ENCODE results near the gene PTPN1. TPM values are rescaled to one million over a fixed set of nuclear protein-coding genes. Genes with fewer than 3 reads are reported as not detected.

PTPN1 gene
- total RNA-seq, 1 donor = 45.3 TPM

DNA sequence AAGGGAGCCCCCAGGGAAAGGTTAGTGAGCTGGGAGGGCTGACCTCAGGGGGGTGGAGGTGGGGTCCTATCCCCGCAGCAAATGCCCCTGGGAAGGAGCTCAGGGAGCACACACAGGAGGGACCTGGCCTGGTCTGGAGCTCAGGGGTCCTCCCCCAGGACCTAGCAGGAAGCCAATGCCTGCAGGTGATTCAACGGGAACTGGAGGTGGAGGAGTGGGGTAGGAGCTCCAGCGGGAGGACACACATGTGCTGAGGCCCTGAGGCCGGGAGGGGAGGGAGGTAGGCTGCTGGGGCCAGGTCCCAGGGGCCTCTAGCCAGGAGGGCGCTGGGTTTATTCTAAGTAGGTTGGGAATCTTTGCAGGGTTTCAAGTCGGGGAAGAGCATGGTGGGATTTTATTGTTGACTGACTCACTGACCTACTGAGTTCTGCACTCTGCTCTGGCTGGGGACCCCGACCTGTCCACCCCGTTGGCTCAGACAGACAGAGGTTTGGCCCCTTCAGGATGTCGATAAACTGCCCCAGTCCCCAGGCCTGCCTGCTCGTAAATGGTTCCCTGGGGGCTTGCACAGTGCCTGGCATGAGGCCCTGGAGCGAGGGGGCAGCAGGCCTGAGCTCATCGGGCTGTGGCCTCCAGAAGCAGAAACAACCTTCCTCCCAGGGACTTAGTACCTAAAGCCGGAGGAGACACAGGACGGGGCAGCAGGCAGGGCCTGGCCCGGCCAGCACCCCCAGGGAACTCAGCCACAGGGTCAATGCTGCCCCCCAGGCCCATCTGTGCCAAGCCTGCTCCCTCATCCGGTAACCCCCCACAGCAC lies 118.9 kb downstream of the PTPN1 start:
- TF ChIP-seq, protein P1, sequence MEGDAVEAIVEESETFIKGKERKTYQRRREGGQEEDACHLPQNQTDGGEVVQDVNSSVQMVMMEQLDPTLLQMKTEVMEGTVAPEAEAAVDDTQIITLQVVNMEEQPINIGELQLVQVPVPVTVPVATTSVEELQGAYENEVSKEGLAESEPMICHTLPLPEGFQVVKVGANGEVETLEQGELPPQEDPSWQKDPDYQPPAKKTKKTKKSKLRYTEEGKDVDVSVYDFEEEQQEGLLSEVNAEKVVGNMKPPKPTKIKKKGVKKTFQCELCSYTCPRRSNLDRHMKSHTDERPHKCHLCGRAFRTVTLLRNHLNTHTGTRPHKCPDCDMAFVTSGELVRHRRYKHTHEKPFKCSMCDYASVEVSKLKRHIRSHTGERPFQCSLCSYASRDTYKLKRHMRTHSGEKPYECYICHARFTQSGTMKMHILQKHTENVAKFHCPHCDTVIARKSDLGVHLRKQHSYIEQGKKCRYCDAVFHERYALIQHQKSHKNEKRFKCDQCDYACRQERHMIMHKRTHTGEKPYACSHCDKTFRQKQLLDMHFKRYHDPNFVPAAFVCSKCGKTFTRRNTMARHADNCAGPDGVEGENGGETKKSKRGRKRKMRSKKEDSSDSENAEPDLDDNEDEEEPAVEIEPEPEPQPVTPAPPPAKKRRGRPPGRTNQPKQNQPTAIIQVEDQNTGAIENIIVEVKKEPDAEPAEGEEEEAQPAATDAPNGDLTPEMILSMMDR (IDR thresholded peaks at IDR 0.05; ENCODE audit: insufficient read depth, low read depth, low read length) = no peak

DNA sequence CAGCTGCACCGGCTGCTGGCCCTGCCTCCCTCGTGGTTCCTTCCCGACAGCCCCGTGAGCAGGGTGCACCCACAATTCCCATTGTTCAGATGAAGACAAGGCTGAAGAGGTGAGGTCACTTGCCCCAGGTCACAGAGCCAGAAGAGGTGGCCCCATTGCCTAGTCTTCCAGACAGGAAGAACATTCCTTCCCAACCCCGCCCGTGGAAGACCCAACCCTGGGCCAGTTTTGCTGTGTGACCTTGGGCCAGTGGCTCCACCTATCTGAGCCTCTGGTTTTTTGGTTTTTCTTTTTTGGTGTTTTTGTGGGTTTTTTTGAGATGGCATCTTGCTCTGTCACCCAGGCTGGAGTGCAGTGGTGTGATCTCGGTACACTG lies 119.5 kb downstream of the PTPN1 start:
- TF ChIP-seq, protein P1 (IDR thresholded peaks at IDR 0.05; ENCODE audit: insufficient read depth, low read depth, low read length) = no peak
- no peak overlapping the region for H3K4me3 ChIP-seq (ENCODE audit: low read depth, low read length)
- DNase-seq (ENCODE audit: low read depth) = no peak

More for the DNA sequence above, 118.9 kb downstream of the PTPN1 start:
- no peak overlapping the region for H3K4me3 ChIP-seq (ENCODE audit: low read depth, low read length)
- no peak for DNase-seq (ENCODE audit: low read depth)

DNA sequence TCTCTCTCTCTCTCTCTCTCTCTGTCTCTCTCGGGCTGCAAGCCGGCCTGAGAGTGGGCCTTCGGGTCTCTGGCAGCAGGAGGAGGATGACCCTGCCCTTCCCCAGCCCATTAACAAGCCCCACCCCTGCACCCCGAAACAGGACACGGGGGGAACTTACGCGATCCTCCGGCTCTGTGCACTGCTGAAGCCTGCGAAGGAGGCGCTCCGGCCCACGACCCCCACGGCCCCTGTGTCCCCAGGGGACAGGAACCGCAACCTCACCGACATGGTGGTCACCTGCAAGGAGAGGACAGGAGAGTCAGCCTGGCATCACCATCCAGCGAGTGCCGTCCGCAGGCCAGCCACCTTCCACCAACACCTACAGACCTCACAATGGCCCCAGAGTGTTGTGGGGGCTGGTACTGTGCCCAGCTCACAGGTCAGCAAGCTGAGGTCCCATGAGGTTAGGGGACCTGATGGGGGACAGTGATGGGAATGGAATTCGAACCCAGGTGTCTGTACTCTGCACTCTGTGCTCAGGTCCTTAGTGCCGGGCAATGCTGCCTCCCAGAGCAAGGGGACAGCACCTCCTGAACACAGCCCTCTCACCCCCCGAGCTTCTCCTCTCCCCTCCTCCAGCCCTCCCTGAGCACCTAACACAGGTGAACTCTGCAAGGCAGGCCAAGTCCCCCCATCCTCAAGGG lies 120.5 kb downstream of the PTPN1 start:
- H3K4me3 ChIP-seq (ENCODE audit: low read depth, low read length) = no peak overlapping the region
- TF ChIP-seq, protein P1 (IDR thresholded peaks at IDR 0.05; ENCODE audit: insufficient read depth, low read depth, low read length) = no peak
- no peak for DNase-seq (ENCODE audit: low read depth)

DNA sequence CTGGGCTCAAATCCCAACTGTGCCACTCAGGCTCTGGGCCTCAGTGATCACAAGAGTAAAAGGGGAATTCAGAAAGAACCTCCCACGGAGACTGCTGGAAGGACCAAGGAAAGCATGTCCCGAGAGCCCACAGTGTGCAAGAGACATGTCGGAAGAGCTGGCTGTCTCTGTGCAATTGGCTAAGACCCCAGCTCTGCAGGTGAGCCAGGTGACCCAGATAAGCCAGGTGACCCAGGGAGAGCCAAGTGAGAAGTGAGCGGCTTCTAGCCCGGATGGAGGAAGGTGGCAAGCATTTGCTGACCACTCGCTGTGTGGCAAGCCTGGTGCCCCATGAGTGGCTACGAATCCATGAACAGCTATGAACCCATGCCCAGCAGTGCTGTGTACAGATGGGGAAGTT lies 122.1 kb downstream of the PTPN1 start:
- TF ChIP-seq, protein P1 (IDR thresholded peaks at IDR 0.05; ENCODE audit: insufficient read depth, low read depth, low read length) = no peak
- DNase-seq (ENCODE audit: low read depth) = no peak

DNA sequence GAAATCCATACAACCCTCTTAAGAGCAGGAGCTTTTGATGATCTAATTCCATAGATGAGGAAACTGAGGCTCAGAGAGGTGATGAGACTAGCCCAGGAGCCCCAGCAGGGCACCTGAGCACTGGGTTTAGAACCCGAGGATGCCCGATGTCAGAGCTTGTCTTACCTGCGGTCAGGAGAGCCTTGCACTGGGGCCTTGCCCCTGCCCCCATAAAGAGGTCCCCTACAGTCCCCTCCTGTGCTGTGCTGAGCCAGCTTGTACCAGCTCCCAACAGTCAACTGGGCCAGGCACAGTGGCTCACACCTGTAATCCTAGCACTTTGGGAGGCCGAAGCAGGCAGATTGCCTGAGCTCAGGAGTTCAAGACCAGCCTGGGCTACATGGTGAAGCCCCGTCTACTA lies 122.5 kb downstream of the PTPN1 start:
- DNase-seq (ENCODE audit: low read depth) = no peak
- TF ChIP-seq, protein P1 (IDR thresholded peaks at IDR 0.05; ENCODE audit: insufficient read depth, low read depth, low read length) = no peak
- no peak overlapping the region for H3K4me3 ChIP-seq (ENCODE audit: low read depth, low read length)

More for the DNA sequence above, 122.1 kb downstream of the PTPN1 start:
- H3K4me3 ChIP-seq (ENCODE audit: low read depth, low read length) = no peak overlapping the region

DNA sequence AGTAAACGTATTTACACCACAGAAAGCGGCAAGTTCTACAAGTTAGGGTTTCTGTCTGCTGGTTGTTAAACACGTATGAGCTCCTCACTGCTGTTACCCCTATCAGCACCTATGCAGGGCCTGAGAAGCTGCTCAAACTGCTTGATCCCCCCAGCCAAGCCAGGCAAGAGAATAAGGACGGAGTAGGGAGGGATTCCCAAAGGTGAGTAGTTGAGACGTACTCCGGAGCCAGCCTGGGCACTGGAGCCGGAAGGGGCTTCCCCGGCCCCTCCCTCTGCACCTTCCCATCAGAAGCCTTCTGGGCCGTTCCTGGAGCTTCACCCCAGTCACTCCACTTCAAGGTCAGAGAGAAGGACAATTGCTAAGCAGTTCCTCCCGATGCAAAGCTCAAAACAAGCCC lies 123.2 kb downstream of the PTPN1 start:
- DNase-seq (ENCODE audit: low read depth) = no peak
- no peak overlapping the region for H3K4me3 ChIP-seq (ENCODE audit: low read depth, low read length)
- TF ChIP-seq, protein P1 (IDR thresholded peaks at IDR 0.05; ENCODE audit: insufficient read depth, low read depth, low read length) = no peak
